Thymus (tissue), 14 donors: ENCODE results near the gene NRSN2. TPM values are rescaled to one million over a fixed set of nuclear protein-coding genes. Genes with fewer than 3 reads are reported as not detected.
A peak's percentile ranks its signal among the peaks of the same experiment; 100 is the strongest.

Experiments used
- DNase-seq, 9 donors: peaks; one replicate each; pipeline ENCODE4 v3.0.0-alpha.2; 2013; ENCODE audit warnings: low spot score in 9 of 9, low read depth in 6 of 9, missing footprints in 1 of 9
- H3K27ac ChIP-seq, 2 donors: one replicate each; pipeline ENCODE4 v1.5.1; 2013; ENCODE audit warnings: control low read depth in 1 of 2, low read depth in 1 of 2, low read length in 1 of 2, mild to moderate bottlenecking in 1 of 2, moderate library complexity in 1 of 2
- H3K27me3 ChIP-seq, 2 donors: one replicate each; pipeline ENCODE4 v1.5.1; 2013; ENCODE audit warnings: low read length in 1 of 2; ENCODE audit not compliant: control insufficient read depth in 2 of 2, insufficient read depth in 1 of 2
- H3K36me3 ChIP-seq, 2 donors: one replicate each; pipeline ENCODE4 v1.5.1; 2013; ENCODE audit warnings: low read length in 1 of 2, mild to moderate bottlenecking in 1 of 2, moderate library complexity in 1 of 2; ENCODE audit not compliant: control insufficient read depth in 2 of 2, insufficient read depth in 2 of 2
- H3K4me1 ChIP-seq, 2 donors: one replicate each; pipeline ENCODE4 v1.5.1; 2013; ENCODE audit warnings: low read length in 2 of 2; ENCODE audit not compliant: control insufficient read depth in 2 of 2, insufficient read depth in 2 of 2
- H3K4me3 ChIP-seq, 2 donors: one replicate each; pipeline ENCODE4 v1.5.1; 2013; ENCODE audit warnings: low read length in 2 of 2, control low read depth in 1 of 2, mild to moderate bottlenecking in 1 of 2
- H3K9me3 ChIP-seq, 2 donors: one replicate each; pipeline ENCODE4 v1.5.1; 2013; ENCODE audit warnings: low read length in 1 of 2, mild to moderate bottlenecking in 1 of 2; ENCODE audit not compliant: control insufficient read depth in 2 of 2, insufficient read depth in 1 of 2
- WGBS: extraction: QIAGEN DNeasy Blood & Tissue Kit; methylation state at CpG from one replicate; pipeline ENCODE4 v1.1.7; 2013; 5-methylcytosine and 5-hydroxymethylcytosine counted together
- long read RNA-seq, 10 donors: transcript quantifications; one replicate each; lab custom pipeline, GENCODE V29; 2026
- polyA plus RNA-seq: library from polyadenylated mRNA; stranded (reverse); fragments of 200-250 nt; gene quantifications from one replicate; pipeline ENCODE4 v1.2.3, GENCODE V29; 2013
- total RNA-seq: library from RNA; stranded (reverse); fragments of 120-200 nt; gene quantifications from one replicate; pipeline ENCODE4 v1.2.4, GENCODE V29; 2013
- donor health status: healthy.

NRSN2 gene, protein sequence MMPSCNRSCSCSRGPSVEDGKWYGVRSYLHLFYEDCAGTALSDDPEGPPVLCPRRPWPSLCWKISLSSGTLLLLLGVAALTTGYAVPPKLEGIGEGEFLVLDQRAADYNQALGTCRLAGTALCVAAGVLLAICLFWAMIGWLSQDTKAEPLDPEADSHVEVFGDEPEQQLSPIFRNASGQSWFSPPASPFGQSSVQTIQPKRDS
- total RNA-seq (3.8 TPM), polyA plus RNA-seq (16.7 TPM)
- long read RNA-seq, donor 1 = 0 reads
- long read RNA-seq, donor 2, partial matches to known transcripts = 0 of 4 reads
- long read RNA-seq, donor 2, other reads (novel, unspliced or antisense) = 0 of 4 reads
- long read RNA-seq, donor 3, transcript NRSN2-202 (4 exons, 2,088 nt) = major isoform, 6 of 7 reads
- long read RNA-seq, donor 3, partial matches to known transcripts = 0 of 7 reads
- long read RNA-seq, donor 3, other reads (novel, unspliced or antisense) = 0 of 7 reads
- long read RNA-seq, donor 4, partial matches to known transcripts = 0 of 2 reads
- long read RNA-seq, donor 4, other reads (novel, unspliced or antisense) = 0 of 2 reads
- long read RNA-seq, donor 5, transcript NRSN2-202 (4 exons, 2,088 nt) = major isoform, 5 of 6 reads
- long read RNA-seq, donor 5, partial matches to known transcripts = 0 of 6 reads
- long read RNA-seq, donor 5, other reads (novel, unspliced or antisense) = 0 of 6 reads
- long read RNA-seq, donor 6, transcript NRSN2-202 (4 exons, 2,088 nt) = major isoform, 5 of 7 reads
- long read RNA-seq, donor 6, partial matches to known transcripts = 0 of 7 reads
- long read RNA-seq, donor 6, other reads (novel, unspliced or antisense) = 0 of 7 reads
- long read RNA-seq, donor 7, partial matches to known transcripts = 0 of 3 reads
- long read RNA-seq, donor 7, other reads (novel, unspliced or antisense) = 0 of 3 reads
- long read RNA-seq, donor 8, partial matches to known transcripts = 0 of 1 reads
- long read RNA-seq, donor 8, other reads (novel, unspliced or antisense) = 0 of 1 reads
- long read RNA-seq, donor 9, partial matches to known transcripts = 0 of 2 reads
- long read RNA-seq, donor 9, other reads (novel, unspliced or antisense) = 0 of 2 reads
- long read RNA-seq, donor 10, partial matches to known transcripts = 0 of 4 reads
- long read RNA-seq, donor 10, other reads (novel, unspliced or antisense) = 0 of 4 reads

GRCh38 chr20:346640-347316 is at the start of gene NRSN2:
NRSN2 (plus strand) TSS chr20:347111; CDS start chr20:349644, 2,533 bp downstream.
- DNase-seq = no peak
- no peaks in the 10 kb centered on the region for H3K36me3 ChIP-seq

DNA sequence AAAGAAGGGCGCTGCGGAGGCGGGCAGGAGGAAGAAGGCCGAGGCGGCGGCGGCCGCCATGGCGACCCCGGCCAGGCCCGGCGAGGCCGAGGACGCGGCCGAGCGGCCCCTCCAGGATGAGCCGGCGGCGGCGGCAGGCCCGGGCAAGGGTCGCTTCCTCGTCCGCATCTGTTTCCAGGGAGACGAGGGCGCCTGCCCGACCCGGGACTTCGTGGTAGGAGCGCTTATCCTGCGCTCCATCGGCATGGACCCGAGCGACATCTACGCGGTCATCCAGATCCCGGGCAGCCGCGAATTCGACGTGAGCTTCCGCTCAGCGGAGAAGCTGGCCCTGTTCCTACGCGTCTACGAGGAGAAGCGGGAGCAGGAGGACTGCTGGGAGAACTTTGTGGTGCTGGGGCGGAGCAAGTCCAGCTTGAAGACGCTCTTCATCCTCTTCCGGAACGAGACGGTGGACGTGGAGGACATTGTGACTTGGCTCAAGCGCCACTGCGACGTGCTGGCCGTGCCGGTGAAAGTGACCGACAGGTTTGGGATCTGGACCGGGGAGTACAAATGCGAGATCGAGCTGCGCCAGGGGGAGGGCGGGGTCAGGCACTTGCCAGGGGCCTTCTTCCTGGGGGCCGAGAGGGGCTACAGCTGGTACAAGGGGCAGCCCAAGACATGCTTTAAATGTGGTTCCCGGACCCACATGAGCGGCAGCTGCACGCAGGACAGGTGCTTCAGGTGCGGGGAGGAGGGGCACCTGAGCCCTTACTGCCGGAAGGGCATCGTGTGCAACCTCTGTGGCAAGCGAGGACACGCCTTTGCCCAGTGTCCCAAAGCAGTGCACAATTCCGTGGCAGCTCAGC is 48.8 kb upstream of the NRSN2 start:
- Histone ChIP-seq H3K27me3 (no peaks in the 10 kb centered on the region), H3K4me3 (peak overlapping the region; percentile 95 to 100), H3K27ac (peak overlapping the region; percentile 90 to 95), H3K9me3 (no peaks in the 10 kb centered on the region), H3K4me1 (peaks cover 12 to 25% of the 10 kb centered on the region in 2 donors), H3K36me3 (peaks cover 4 to 17% of the 10 kb centered on the region in 2 donors)
- DNase-seq = peak in 4 of 9 donors; percentile 29 to 53 (median 40)
- under 1% methylated on average over 75 of the region's 75 CpGs for WGBS

More at GRCh38 chr20:346640-347316, at the start of gene NRSN2:
- H3K27ac ChIP-seq = peak within 1 kb of the TSS; percentile 58 to 68
- H3K4me1 ChIP-seq = peaks cover 3 to 9% of the 10 kb centered on the region in 2 donors
- H3K27me3 ChIP-seq = peaks cover 0 to 23% of the 10 kb centered on the region in 2 donors
- H3K4me3 ChIP-seq = peak within 1 kb of the TSS; percentile 60 to 66
- peaks cover 0 to 2% of the 10 kb centered on the region in 2 donors for H3K9me3 ChIP-seq
- 7% methylated on average over 50 of the region's 50 CpGs for WGBS

DNA sequence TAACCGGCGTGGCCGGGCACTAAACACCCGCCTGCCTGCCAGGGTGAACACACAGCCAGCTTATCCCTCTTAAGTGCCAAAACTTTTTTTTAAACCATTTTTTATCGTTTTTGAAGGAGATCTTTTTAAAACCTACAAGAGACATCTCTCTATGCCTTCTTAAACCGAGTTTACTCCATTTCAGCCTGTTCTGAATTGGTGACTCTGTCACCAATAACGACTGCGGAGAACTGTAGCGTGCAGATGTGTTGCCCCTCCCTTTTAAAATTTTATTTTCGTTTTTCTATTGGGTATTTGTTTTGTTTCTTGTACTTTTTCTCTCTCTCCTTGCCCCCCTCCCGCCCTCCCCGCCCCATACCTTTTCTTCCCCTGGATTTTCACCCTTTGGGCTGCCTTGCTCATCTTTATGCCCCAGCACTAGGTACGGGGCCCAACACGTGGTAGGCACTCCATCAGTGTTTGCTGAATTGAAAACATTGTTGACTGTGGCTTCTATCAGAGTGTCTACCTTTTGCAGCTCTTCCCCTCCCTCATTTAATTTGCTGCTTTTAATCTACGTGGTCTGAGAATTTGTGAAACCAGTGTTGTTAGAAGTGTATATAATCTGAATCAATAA is 48.0 kb upstream of the NRSN2 start:
- H3K4me3 ChIP-seq = peak overlapping the region; percentile 95 to 100
- H3K27me3 ChIP-seq = no peaks in the 10 kb centered on the region
- DNase-seq = no peak
- 9% methylated on average over 15 of the region's 15 CpGs for WGBS
- H3K27ac ChIP-seq = peak overlapping the region; percentile 90 to 95
- H3K9me3 ChIP-seq = no peaks in the 10 kb centered on the region
- H3K36me3 ChIP-seq = peaks cover 4 to 17% of the 10 kb centered on the region in 2 donors
- H3K4me1 ChIP-seq = peaks cover 12 to 25% of the 10 kb centered on the region in 2 donors

GRCh38 chr20:300345-300990 is 46.4 kb upstream of the NRSN2 start:
- WGBS = 84% methylated on average over 10 of the region's 10 CpGs
- Histone ChIP-seq H3K36me3 (peaks cover 4 to 17% of the 10 kb centered on the region in 2 donors), H3K9me3 (no peaks in the 10 kb centered on the region), H3K27me3 (no peaks in the 10 kb centered on the region), H3K27ac (no peak overlapping the region), H3K4me3 (no peak overlapping the region), H3K4me1 (peaks cover 12 to 25% of the 10 kb centered on the region in 2 donors)
- no peak for DNase-seq

DNA sequence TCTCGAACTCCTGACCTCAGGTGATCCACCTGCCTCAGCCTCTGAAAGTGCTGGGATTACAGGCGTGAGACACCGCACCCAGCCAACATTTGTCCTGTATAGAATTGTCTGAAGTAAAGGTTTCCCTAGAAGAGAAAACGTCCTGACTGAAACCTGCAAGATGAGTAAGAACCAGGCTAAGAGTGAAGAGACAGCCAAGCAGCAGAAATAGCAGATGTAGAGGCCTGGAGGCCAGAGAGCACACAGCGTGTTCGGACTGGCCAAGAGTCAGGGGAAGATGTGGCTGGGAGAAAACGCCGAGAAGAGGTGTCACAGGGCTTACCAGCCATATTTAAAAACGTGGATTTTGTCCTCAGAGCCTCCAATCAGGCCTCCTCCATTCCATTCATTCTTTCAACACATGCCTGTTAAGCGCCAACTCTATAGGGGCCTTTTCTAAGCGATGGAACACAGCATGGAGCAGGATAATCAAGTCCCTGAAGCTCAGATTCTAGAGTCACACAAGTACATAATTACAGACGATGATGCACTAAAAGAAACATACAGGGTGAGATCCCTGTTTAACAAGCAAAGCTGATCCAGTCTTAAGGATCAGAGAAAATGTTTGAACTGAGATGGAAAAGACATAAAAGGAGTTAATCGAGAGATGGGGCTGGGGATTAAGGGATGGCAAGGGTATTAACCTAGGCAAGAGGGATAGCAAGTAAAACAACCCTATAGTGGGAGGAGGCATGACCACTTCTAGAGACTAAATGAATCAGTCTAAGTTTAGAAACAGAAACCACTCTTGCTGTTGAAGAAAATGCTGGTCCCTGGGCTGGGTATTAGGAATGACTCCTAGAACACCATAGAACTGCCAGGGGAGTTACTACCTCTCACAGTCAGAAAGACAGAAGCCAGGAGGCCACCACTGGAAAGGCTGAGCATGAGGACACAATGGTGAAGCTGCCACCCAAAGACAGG is 44.7 kb upstream of the NRSN2 start:
- no peaks in the 10 kb centered on the region for H3K9me3 ChIP-seq
- DNase-seq = no peak
- no peak overlapping the region for H3K4me3 ChIP-seq
- no peaks in the 10 kb centered on the region for H3K27me3 ChIP-seq
- peaks cover 10 to 22% of the 10 kb centered on the region in 2 donors for H3K4me1 ChIP-seq
- WGBS = 94% methylated on average over 13 of the region's 13 CpGs
- H3K36me3 ChIP-seq = peaks cover 4 to 17% of the 10 kb centered on the region in 2 donors
- no peak overlapping the region for H3K27ac ChIP-seq

DNA sequence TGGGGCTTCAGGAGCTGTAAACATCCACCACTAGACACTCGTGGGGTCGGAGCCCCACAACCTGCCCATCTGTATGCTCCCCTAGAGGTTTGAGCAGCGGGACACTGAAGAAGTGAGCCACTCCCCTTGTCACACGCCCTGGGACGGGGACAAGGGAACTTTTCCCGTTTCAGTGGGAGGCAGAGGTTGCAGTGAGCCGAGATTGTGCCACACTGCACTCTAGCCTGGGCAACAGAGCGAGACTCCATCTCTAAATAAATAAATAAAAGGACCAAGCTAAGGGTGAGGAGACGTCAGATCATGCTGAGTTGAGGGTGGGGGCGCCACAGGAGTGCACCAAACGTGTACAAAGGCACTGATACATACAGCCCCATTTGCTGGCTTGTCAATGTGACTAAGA is 41.2 kb upstream of the NRSN2 start:
- H3K4me1 ChIP-seq = peaks cover 9 to 22% of the 10 kb centered on the region in 2 donors
- no peak overlapping the region for H3K27ac ChIP-seq
- no peak for DNase-seq
- peaks cover 4 to 5% of the 10 kb centered on the region in 2 donors for H3K36me3 ChIP-seq
- 88% methylated on average over 11 of the region's 11 CpGs for WGBS
- H3K4me3 ChIP-seq = no peak overlapping the region
- no peaks in the 10 kb centered on the region for H3K9me3 ChIP-seq
- no peaks in the 10 kb centered on the region for H3K27me3 ChIP-seq
